IMR-90 (cell line): ENCODE measurements around the gene GNPTG. TPM values are rescaled to one million over a fixed set of nuclear protein-coding genes. Genes with fewer than 3 reads are reported as not detected.
A peak's percentile ranks its signal among the peaks of the same experiment; 100 is the strongest.

ENCODE experiments used
- ATAC-seq: fragments of 200-7000 bp; cut with Tn5 transposase; 2 replicates; pipeline ENCODE4 v1.9.1; 2020; ENCODE audit warnings: low read depth, mild to moderate bottlenecking, moderate library complexity
- BruUV-seq: library from RNA; stranded (reverse); fragments of 400-500 nt; replicated peaks from 2 replicates; lab custom pipeline; 2021; lab: Mats Ljungman, UMichigan
- CTCF ChIA-PET: fragments of 300-600 bp; formaldehyde crosslinking; extraction: SDS; loops from one replicate; lab custom pipeline; 2021; ENCODE audit warnings: antibody characterized with exemption; lab: Yijun Ruan, JAX
- POLR2A ChIA-PET: fragments of 300-600 bp; sonication (Branson Sonifier 250); formaldehyde crosslinking; loops from one replicate; lab custom pipeline; 2022; ENCODE audit warnings: antibody characterized with exemption; ENCODE audit not compliant: unreplicated experiment; lab: Charles Lee
- DNase-seq: peaks from one replicate; pipeline ENCODE4 v3.0.0; 2013
- H2AFZ ChIP-seq: replicated peaks from 2 replicates; pipeline ENCODE3; 2013; ENCODE audit warnings: low read length, mild to moderate bottlenecking; ENCODE audit not compliant: poor library complexity
- H2AK5ac ChIP-seq: 2 replicates; pipeline ENCODE4 v1.6.1; 2013; ENCODE audit warnings: low read depth, low read length, inconsistent platforms
- H2AK9ac ChIP-seq: replicated peaks from 2 replicates; pipeline ENCODE3; 2013; ENCODE audit warnings: mild to moderate bottlenecking, low read depth, low read length, moderate library complexity; ENCODE audit not compliant: poor library complexity
- H2BK120ac ChIP-seq: 2 replicates; pipeline ENCODE4 v1.6.1; 2013; ENCODE audit warnings: low read depth, low read length, inconsistent platforms
- H2BK15ac ChIP-seq: 3 replicates; pipeline ENCODE4 v1.6.1; 2013; ENCODE audit warnings: low read depth, low read length, inconsistent platforms
- H2BK20ac ChIP-seq: 2 replicates; pipeline ENCODE4 v1.6.1; 2013; ENCODE audit warnings: low read depth, mild to moderate bottlenecking, inconsistent platforms, low read length, moderate library complexity
- H2BK5ac ChIP-seq: 2 replicates; pipeline ENCODE4 v1.6.1; 2013; ENCODE audit warnings: mild to moderate bottlenecking, low read depth, low read length, inconsistent platforms; ENCODE audit not compliant: poor library complexity, severe bottlenecking
- H3K14ac ChIP-seq: replicated peaks from 2 replicates; pipeline ENCODE4 v1.6.1; 2013; ENCODE audit warnings: low read depth, low read length, inconsistent platforms
- H3K18ac ChIP-seq: 2 replicates; pipeline ENCODE4 v1.6.1; 2013; ENCODE audit warnings: low read depth, low read length, control low read depth
- H3K23ac ChIP-seq: 2 replicates; pipeline ENCODE4 v1.6.1; 2013; ENCODE audit warnings: low read depth, low read length, inconsistent platforms
- H3K27ac ChIP-seq: 2 replicates; pipeline ENCODE4 v1.5.1; 2013; ENCODE audit warnings: mild to moderate bottlenecking, control low read depth, low read length; ENCODE audit not compliant: insufficient read depth
- H3K27me3 ChIP-seq: 2 replicates; pipeline ENCODE4 v1.6.1; 2013; ENCODE audit warnings: low read length; ENCODE audit not compliant: control insufficient read depth, insufficient read depth
- H3K36me3 ChIP-seq: 2 replicates; pipeline ENCODE4 v1.6.1; 2013; ENCODE audit warnings: low read length, mixed read lengths; ENCODE audit not compliant: control insufficient read depth, insufficient read depth
- H3K4ac ChIP-seq: 2 replicates; pipeline ENCODE4 v1.6.1; 2013; ENCODE audit warnings: low read depth, low read length, inconsistent platforms
- H3K4me1 ChIP-seq: 2 replicates; pipeline ENCODE4 v1.6.1; 2013; ENCODE audit warnings: low read length, mixed read lengths; ENCODE audit not compliant: control insufficient read depth, insufficient read depth
- H3K4me2 ChIP-seq: 2 replicates; pipeline ENCODE4 v1.6.1; 2013; ENCODE audit warnings: low read depth, mild to moderate bottlenecking, control low read depth, low read length, moderate library complexity
- H3K4me3 ChIP-seq: 2 replicates; pipeline ENCODE4 v1.5.1; 2013; ENCODE audit warnings: low read depth, mild to moderate bottlenecking, control low read depth, low read length, moderate library complexity; ENCODE audit not compliant: insufficient read depth
- H3K56ac ChIP-seq: 2 replicates; pipeline ENCODE4 v1.6.1; 2013; ENCODE audit warnings: low read length, inconsistent platforms; ENCODE audit not compliant: insufficient read depth; ENCODE audit errors: extremely low read depth
- H3K79me1 ChIP-seq, 2 experiments: 2 replicates each; pipeline ENCODE4 v1.6.1; 2013; ENCODE audit warnings: low read length in 2 of 2, inconsistent platforms in 1 of 2, low read depth in 1 of 2
- H3K9ac ChIP-seq: 2 replicates; pipeline ENCODE4 v1.6.1; 2013; ENCODE audit warnings: low read depth, low read length, control low read depth
- H3K9me1 ChIP-seq: 2 replicates; pipeline ENCODE4 v1.6.1; 2013; ENCODE audit warnings: low read length, inconsistent platforms; ENCODE audit not compliant: insufficient read depth
- H3K9me3 ChIP-seq: 2 replicates; pipeline ENCODE4 v1.6.1; 2013; ENCODE audit warnings: low read length; ENCODE audit not compliant: control insufficient read depth, insufficient read depth
- H4K20me1 ChIP-seq: 2 replicates; pipeline ENCODE4 v1.6.1; 2013; ENCODE audit warnings: low read length, inconsistent platforms; ENCODE audit not compliant: insufficient read depth
- H4K5ac ChIP-seq: 2 replicates; pipeline ENCODE4 v1.6.1; 2013; ENCODE audit warnings: mild to moderate bottlenecking, low read depth, low read length, control low read depth
- H4K8ac ChIP-seq, 2 experiments: 2 replicates each; pipeline ENCODE4 v1.6.1; 2013; ENCODE audit warnings: low read depth in 2 of 2, low read length in 2 of 2, control low read depth in 1 of 2, inconsistent platforms in 1 of 2
- H4K91ac ChIP-seq: 2 replicates; pipeline ENCODE4 v1.6.1; 2013; ENCODE audit warnings: low read depth, low read length, inconsistent platforms; ENCODE audit not compliant: insufficient read depth
- BHLHE40 ChIP-seq: fragments of 150-350 bp; IDR thresholded peaks from 2 replicates; pipeline ENCODE4 v1.6.1; 2016; ENCODE audit warnings: mild to moderate bottlenecking, low read depth, low read length
- CEBPB ChIP-seq: IDR thresholded peaks from 2 replicates; pipeline ENCODE4 v1.6.1; 2012; ENCODE audit warnings: low read depth, low read length, improper control_type of control experiment
- CHD1 ChIP-seq: IDR thresholded peaks from 2 replicates; pipeline ENCODE4 v1.6.1; 2012; ENCODE audit warnings: low read depth, low read length, improper control_type of control experiment
- CTCF ChIP-seq: conservative IDR thresholded peaks from 2 replicates; pipeline ENCODE4 v1.5.1; 2012; ENCODE audit warnings: mild to moderate bottlenecking, low read depth, low read length, improper control_type of control experiment
- MAFK ChIP-seq: IDR thresholded peaks from 2 replicates; pipeline ENCODE4 v1.6.1; 2012; ENCODE audit warnings: low read depth, low read length, improper control_type of control experiment
- MAZ ChIP-seq: IDR thresholded peaks from 2 replicates; pipeline ENCODE4 v1.6.1; 2012; ENCODE audit warnings: low read depth, mild to moderate bottlenecking, low read length, improper control_type of control experiment, moderate library complexity, borderline replicate concordance
- MXI1 ChIP-seq: IDR thresholded peaks from 2 replicates; pipeline ENCODE4 v1.6.1; 2012; ENCODE audit warnings: low read depth, mild to moderate bottlenecking, low read length, moderate library complexity, borderline replicate concordance
- NFE2L2 ChIP-seq: fragments of 150-350 bp; IDR thresholded peaks from 2 replicates; pipeline ENCODE4 v1.6.1; 2016; ENCODE audit warnings: low read depth, mild to moderate bottlenecking, low read length
- POLR2A ChIP-seq: IDR thresholded peaks from 2 replicates; pipeline ENCODE4 v1.6.1; 2012; ENCODE audit warnings: mild to moderate bottlenecking, low read depth, low read length
- RCOR1 ChIP-seq: IDR thresholded peaks from 2 replicates; pipeline ENCODE4 v1.6.1; 2012; ENCODE audit warnings: mild to moderate bottlenecking, low read length, improper control_type of control experiment; ENCODE audit not compliant: insufficient replicate concordance
- SMC3 ChIP-seq: fragments of 150-350 bp; IDR thresholded peaks from 2 replicates; pipeline ENCODE4 v1.6.1; 2016; ENCODE audit warnings: low read depth, mild to moderate bottlenecking, antibody characterized with exemption, low read length, moderate library complexity
- USF2 ChIP-seq: fragments of 150-350 bp; IDR thresholded peaks from 2 replicates; pipeline ENCODE4 v1.6.1; 2017; ENCODE audit warnings: mild to moderate bottlenecking, antibody characterized with exemption, low read length, low read depth
- WGBS, 2 experiments: methylation state at CpG; one replicate each; pipeline versions ENCODE4 v1.1.5 to v1.1.7; 2013; ENCODE audit warnings: missing lambda C conversion rate in 2 of 2; ENCODE audit not compliant: insufficient read length in 1 of 2; ENCODE audit errors: extremely low coverage in 2 of 2; 5-methylcytosine and 5-hydroxymethylcytosine counted together
- dilution Hi-C: fragments of 300-500 bp; cut with HindIII; formaldehyde crosslinking; loops from one replicate; pipeline ENCODE4 v1.14.3; 2018; ENCODE audit warnings: low sequenced_read_pairs; ENCODE audit not compliant: unreplicated experiment
- in situ Hi-C: fragments of 300-500 bp; cut with MboI; formaldehyde crosslinking; loops from 3 replicates; pipeline ENCODE4 v1.14.3; 2019; ENCODE audit warnings: low sequenced_read_pairs, inconsistent platforms, mixed read lengths
- intact Hi-C: fragments of 100-400 bp; cut with micrococcal nuclease; formaldehyde crosslinking; loops from 2 replicates; pipeline ENCODE4 v1.10.0; 2022
- polyA plus RNA-seq, 3 experiments: library from polyadenylated mRNA; depleted of rRNA; stranded (reverse); fragments of >200 nt; gene quantifications; 2 replicates each; pipeline ENCODE4 v1.2.3, GENCODE V29; 2012; ENCODE audit warnings: low replicate concordance in 1 of 3
- total RNA-seq: library from RNA; depleted of rRNA; stranded (reverse); fragments of >200 nt; gene quantifications from 2 replicates; pipeline ENCODE4 v1.2.3, GENCODE V29; 2012
- TF ChIP-seq, protein P1 (sequence below): fragments of 150-350 bp; IDR thresholded peaks from 2 replicates; pipeline ENCODE4 v1.6.1; 2016; ENCODE audit warnings: low read depth, mild to moderate bottlenecking, low read length, moderate library complexity, borderline replicate concordance

GNPTG gene
- total and polyA plus RNA-seq, 2 of the 4 experiments (the other 2 are of a cell fraction): 14.9 to 70.8 TPM

DNA sequence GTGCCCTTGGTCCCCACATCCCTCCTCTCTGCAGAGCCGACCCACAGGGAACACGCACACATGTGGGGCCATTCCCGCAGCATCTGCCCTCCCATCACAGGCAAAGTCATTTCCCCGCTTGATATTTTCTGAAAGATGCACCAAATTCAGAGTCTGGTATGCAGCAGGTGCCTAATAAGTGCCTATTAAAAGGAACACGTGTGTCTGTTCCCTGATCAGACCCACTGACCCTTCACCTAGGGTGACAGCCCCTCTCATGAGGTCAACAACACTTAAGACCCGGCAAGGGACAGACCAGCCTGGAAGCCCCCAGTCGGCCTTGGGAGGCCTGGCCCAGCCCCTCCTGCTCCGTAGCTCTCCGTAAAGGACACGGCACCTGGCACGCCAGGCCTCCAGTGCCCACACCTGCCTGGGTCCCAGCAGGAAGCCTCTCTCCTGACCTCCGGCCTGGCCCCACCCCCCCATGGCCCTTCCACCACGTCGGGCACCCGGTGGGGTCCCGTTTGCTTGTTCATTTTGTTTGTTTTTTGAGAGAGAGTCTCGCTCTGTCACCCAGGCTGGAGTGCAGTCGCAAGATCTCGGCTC, 42.7 kb downstream of the GNPTG start:
- Histone ChIP-seq H3K27me3 (no peaks in the 10 kb centered on the region), H3K56ac (no peak overlapping the region), H3K4me1 (no peaks in the 10 kb centered on the region), H2BK120ac (no peak overlapping the region), H2AFZ (no peak overlapping the region), H4K8ac (no peak overlapping the region), H3K18ac (no peak overlapping the region), H3K4me2 (no peak overlapping the region), H2BK5ac (no peak overlapping the region), H4K5ac (no peak overlapping the region), H3K4ac (no peak overlapping the region), H3K14ac (no peak overlapping the region), H3K9ac (no peak overlapping the region), H3K23ac (no peak overlapping the region), H3K36me3 (peaks cover 37% of the 10 kb centered on the region), H3K4me3 (no peak overlapping the region), H3K9me3 (no peaks in the 10 kb centered on the region), H2BK20ac (no peak overlapping the region), H3K79me1 (no peaks in the 10 kb centered on the region), H3K27ac (no peak overlapping the region), H4K91ac (no peak overlapping the region), H2BK15ac (no peak overlapping the region), H3K9me1 (0 out of 2 replicates have a peak, but pooled peaks cover 2% of the 10 kb centered on the region), H2AK5ac (no peak overlapping the region), H2AK9ac (peak overlapping the region; percentile 24), H4K20me1 (no peaks in the 10 kb centered on the region)
- dilution Hi-C loops (no loop called here), intact Hi-C loops (no loop called here), in situ Hi-C loops (no loop called here)
- BruUV-seq: no TSS peak
- no peak for DNase-seq
- ATAC-seq: no peak
- no peak for TF ChIP-seq POLR2A
- no peak for TF ChIP-seq CEBPB
- no peak for TF ChIP-seq SMC3
- no peak for TF ChIP-seq CHD1
- no peak for TF ChIP-seq RCOR1
- TF ChIP-seq, protein P1, sequence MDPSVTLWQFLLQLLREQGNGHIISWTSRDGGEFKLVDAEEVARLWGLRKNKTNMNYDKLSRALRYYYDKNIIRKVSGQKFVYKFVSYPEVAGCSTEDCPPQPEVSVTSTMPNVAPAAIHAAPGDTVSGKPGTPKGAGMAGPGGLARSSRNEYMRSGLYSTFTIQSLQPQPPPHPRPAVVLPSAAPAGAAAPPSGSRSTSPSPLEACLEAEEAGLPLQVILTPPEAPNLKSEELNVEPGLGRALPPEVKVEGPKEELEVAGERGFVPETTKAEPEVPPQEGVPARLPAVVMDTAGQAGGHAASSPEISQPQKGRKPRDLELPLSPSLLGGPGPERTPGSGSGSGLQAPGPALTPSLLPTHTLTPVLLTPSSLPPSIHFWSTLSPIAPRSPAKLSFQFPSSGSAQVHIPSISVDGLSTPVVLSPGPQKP: no peak
- no peak for TF ChIP-seq MXI1
- no peak for TF ChIP-seq USF2
- TF ChIP-seq BHLHE40: no peak
- no peak for TF ChIP-seq MAZ
- no peak for TF ChIP-seq MAFK
- no peak for TF ChIP-seq CTCF
- no peak for TF ChIP-seq NFE2L2
- ChIA-PET POLR2A (no interaction called here), CTCF (interaction anchor here (0.6 kb wide), 1 partner anchor 15 kb away, joined by 5 read pairs; no protein-coding TSS in a partner anchor)
- WGBS, 2 experiments: 92% methylated on average over 8 of the region's 19 CpGs; no CpG with 5 or more reads in 1 of the 2 experiments
